ENCODE measurements around the gene AKIRIN2. TPM values are rescaled to one million over a fixed set of nuclear protein-coding genes. Genes with fewer than 3 reads are reported as not detected.
"Not testable (repeated sequence)": the region's sequence is repeated elsewhere in the genome, so short reads cannot be mapped to it uniquely, and the experiment has no call there.

Gene AKIRIN2
- polyA plus RNA-seq, 3 donors, result 10.1 to 45.3 (median 30.6) TPM

DNA sequence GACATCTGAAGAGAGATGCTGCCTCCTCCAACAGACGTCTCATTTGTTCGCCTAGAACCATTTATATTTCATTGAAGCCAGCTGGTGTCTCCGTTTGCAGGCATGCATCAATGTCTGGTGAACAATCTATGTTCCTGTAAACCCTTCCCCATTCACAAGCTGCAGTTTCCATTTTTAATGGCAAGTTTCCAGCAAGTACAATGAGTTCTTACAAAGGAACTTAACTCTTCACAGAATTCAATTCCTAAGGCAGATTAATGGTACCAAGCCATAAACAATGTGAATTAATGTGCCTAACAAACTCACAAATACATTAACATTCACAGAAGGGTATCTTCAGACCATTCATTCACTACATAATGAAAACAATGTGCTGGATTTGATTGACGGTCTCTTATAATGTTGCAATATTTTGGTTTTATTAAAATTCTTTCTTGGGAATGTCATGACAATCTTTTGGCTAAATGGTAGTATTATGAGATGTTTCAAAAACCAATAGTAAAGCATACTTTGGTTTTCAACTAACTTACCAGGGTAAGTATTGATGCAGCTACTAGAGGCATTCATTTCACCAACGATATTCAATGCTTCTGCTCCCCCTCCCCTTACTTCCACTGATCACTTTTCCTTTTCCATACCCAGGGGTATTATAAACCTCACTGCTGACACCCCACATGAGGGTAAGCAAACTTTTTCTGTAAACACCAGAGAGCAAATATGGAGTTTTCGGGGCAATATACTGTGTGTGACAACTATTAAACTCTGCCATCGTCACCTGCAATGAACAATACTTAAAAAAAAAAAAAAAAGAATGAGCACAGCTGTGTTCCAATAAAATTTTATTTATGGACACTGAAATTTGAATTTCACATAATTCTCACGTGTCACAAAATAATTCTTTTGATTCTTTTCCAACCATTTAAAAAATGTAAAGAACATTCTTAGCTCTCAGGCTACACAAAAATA, 4.2 kb downstream of the AKIRIN2 start:
- H3K27ac ChIP-seq (ENCODE audit: low read depth, low read length), result no peak overlapping the region

DNA sequence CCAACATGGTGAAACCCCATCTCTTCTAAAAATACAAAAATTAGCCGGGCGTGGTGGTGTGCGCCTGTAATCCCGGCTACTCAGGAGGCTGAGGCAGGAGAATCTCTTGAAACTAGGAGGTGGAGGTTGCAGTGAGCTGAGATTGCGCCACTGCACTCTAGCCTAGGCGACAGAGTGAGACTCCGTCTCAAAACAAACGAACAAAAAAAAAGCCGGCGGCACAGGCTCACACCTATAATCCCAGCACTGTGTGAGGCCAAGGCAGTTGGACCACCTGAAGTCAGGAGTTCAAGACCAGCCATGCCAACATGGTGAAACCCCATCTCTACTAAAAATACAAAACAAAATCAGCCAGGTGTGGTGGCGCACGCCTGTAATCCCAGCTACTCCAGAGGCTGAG, 5.2 kb downstream of the AKIRIN2 start:
- 91 to 93% (median 91%) methylated on average over 12 of the region's 12 CpGs for WGBS, 3 donors
- H3K27ac ChIP-seq (ENCODE audit: low read depth, low read length), result peak overlapping the region; percentile 73

More for the DNA sequence above, 4.2 kb downstream of the AKIRIN2 start:
- 31 to 39% (median 35%) methylated on average over 8 of the region's 8 CpGs for WGBS, 3 donors

DNA sequence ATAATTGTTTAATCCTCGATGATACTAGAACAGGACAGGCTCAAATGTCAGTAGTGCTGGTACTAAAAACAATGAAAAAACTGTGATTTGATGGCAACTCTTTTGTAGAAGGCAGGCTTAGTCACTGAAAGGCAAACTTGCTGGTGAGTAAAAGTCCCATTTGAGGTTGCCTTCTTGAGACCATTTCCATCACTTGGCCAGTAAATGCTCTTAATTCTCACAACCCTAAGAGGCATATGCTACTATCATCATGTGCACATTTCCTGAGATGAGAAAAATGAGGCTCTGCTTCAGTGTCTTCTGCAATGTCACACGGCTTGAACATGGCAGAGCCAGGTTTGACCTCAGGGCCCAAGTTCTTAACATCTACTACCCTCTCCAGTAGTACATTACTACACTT, 9.9 kb downstream of the AKIRIN2 start:
- WGBS, 3 donors, result 69 to 81% (median 70%) methylated on average over 2 of the region's 2 CpGs
- H3K27ac ChIP-seq (ENCODE audit: low read depth, low read length), result no peak overlapping the region

DNA sequence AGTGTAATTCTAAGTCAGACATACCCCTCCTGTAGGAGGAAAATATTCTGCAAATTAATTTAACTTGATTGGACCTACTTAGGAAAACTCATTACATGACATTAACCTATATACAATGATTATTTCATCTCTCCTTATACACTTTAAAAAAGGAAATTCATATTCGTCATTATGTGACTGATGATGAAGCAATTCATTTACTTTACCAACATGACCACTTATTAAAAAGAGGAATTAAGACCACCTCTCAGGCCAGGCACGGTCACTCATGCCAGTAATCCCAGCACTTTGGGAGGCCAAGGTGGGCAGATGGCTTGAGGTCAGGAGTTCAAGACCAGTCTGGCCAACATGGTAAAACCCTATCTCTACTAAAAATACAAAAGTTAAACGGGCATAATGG, 11.6 kb downstream of the AKIRIN2 start:
- H3K27ac ChIP-seq (ENCODE audit: low read depth, low read length), result no peak overlapping the region
- WGBS, 3 donors, result 68 to 93% (median 69%) methylated on average over 3 of the region's 3 CpGs

DNA sequence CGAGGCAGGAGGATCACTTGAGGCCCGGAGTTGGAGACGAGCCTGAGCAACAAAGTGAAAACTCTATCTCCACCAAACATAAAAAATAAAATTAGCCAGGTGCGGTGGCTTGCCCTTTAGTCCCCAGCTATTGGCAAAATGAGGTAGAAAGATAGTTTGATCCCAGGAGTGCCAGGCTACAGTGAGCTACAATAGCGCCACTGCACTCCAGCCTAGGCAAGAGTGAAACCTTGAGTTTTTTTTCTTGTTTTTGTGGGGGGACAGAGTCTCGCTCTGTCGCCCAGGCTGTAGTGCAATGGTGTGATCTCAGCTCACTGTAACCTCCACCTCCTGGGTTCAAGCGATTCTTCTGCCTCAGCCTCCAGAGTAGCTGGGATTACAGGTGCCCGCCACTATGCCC, 14.1 kb downstream of the AKIRIN2 start:
- not testable (repeated sequence) for H3K27ac ChIP-seq (ENCODE audit: low read depth, low read length)
- WGBS, 3 donors, result 92 to 96% (median 96%) methylated on average over 9 of the region's 9 CpGs

DNA sequence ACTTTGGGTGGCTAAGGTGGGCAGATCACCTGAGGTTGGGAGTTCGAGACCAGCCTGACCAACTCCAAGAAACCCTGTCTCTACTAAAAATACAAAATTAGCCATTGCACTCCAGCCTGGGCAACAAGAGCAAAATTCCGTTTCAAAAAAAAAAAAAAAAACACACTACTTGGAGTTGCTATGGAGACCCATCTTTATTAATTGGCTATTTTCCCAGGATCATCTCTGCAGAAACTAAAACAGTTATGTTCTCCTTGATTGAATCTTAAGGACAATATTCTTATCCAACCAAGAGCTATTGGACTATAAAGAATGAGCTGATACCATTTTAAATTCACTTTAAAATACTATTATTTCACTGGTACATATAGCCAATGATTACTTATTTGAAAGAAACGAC, 14.7 kb downstream of the AKIRIN2 start:
- 70 to 78% (median 78%) methylated on average over 3 of the region's 3 CpGs for WGBS, 3 donors
- no peak overlapping the region for H3K27ac ChIP-seq (ENCODE audit: low read depth, low read length)

DNA sequence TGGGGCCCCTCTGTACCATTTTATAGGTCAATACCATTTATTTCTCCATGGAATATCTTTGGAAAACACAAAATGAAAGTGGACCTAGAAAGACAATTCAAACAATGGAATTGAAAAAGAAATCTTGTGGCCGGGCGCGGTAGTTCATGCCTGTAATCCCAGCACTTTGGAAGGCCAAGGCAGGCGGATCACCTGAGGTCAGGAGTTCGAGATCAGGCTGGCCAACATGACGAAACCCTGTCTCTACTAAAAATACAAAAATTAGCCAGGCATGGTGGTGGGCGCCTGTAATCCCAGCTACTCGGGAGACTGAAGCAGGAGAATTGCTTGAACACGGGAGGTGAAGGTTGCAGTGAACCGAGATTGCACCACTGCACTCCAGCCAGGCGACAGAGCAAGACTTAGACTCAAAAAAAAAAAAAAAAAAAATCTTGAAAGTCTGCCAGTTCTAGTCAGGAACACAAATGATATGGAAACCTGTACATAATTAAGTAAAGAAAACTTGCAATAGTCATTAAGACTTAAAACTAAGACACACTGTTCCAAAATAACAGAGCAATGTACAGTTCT, 15.3 kb downstream of the AKIRIN2 start:
- WGBS, 3 donors, result 77 to 81% (median 80%) methylated on average over 11 of the region's 11 CpGs
- H3K27ac ChIP-seq (ENCODE audit: low read depth, low read length), result not testable (repeated sequence)

DNA sequence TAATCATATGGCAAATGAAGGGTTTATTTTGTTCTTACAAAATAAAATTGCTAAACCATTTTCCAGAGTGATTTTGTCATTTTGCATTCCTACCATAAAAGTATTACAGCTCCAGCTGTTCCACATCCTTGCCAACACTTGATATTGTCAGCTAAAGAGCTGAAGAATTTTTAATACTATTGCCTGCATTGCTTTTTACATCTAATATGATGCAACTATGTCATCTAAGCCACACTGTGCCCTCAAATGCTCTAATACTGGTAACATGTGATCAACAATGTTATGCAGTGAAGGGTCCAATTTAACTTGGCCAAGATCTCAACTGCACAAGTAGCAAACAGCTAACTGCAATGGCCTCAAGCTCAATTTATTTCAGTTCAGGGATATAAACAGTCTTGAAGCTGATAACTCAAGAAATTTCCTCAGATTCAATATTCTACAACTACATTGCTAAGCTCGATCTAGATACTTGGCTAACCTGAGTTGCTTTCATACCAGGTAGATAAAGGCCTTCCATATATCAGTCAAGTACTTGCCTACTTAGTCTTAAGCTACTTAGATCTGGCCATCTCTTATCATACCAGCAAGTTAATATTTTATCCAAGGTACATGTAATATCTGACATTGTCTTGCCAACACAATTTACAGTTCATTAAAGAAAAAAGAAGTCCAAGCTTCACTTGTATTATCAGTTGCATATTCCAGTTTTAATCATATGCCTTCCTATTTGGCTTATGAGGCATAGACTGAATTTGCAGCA, 17.0 kb downstream of the AKIRIN2 start:
- no peak overlapping the region for H3K27ac ChIP-seq (ENCODE audit: low read depth, low read length)
- 41 to 94% (median 92%) methylated on average over 1 of the region's 1 CpG for WGBS, 3 donors

DNA sequence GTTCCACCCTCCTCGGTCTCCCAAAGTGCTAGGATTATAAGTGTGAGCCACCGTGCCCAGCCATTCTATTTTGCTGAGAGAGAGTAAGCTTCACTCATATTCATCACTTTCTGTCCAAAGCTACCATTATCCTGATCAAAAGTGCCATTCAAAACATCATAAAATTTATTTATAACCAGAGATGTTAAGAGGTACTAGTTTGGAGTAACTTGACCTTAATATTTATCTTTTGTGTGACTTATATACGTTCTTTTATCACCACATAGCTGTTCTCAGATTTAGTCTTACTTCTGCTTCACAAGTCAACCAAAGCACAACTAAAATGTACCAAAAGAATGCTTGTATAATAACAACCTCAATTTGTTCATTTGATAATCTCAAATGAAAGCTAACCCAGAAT, 18.1 kb downstream of the AKIRIN2 start:
- H3K27ac ChIP-seq (ENCODE audit: low read depth, low read length), result no peak overlapping the region
- WGBS, 3 donors, result 80 to 89% (median 81%) methylated on average over 3 of the region's 3 CpGs

DNA sequence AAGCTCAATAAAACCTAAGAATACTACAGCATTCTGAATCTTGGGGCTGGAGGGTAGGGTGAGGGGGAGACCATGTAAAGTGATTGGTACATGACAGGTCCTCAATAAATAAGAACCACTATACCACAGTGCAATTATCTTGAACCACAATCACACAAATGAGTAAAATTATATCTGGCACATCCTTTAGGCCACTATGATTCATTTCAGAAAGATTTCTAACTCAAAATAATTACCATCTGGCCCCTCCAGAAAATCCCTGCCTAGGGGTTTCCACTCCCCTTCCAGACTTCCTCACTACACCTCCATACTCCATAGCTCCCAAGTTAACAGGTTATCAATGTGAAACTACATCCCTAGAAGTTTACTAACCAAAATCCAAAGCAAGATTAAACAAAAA, 19.7 kb downstream of the AKIRIN2 start:
- H3K27ac ChIP-seq (ENCODE audit: low read depth, low read length), result no peak overlapping the region

DNA sequence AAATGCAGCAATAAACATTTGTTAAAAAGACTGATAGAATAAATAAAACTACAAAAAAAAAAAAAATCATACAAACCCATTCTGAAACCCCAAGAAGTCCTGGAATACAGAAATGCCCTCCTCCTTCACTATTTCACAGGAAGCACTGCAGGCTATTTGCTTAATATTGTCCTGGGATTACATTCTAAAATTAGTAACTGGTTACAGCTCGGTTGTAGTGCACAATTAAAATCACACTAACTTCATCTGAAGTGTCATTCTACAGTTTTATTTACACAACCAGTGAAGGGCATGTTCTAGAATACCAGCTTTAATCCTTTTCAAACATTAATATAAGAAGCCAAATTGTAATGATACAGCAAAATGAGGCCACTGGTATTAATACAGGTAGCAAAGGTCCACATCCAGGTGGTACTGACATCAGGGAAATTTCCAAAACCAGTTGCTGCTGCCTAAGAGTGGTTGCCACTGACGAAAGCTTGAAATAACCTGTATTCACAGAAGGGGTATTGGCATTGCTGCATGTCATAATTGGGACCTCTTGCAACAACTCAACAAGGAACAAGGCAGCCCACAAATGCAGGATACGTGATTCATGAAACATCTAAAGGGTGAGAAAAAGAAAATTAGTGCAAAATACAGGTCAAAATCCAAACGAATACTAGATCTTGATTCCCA, 26.9 kb downstream of the AKIRIN2 start:
- WGBS, 3 donors, result 49 to 61% (median 54%) methylated on average over 4 of the region's 4 CpGs
- H3K27ac ChIP-seq (ENCODE audit: low read depth, low read length), result no peak overlapping the region

DNA sequence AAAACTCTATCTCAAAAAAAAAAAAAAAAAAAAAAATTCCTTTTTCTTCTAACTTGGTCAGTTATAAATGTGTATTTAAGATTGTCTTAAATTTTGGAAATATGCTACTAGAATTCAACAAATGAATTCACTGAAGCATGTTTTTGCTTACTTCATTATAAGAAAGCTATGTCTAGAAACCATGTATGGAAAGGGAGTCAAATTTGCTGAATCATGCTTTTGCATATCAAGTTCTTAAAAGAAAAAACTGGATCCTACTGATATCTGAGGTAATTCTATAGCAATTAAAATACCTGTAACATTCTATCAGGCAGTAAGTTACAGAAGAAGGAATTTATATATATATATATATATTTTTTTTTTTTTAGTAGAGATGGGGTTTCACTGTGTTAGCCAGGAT, 27.7 kb downstream of the AKIRIN2 start:
- H3K27ac ChIP-seq (ENCODE audit: low read depth, low read length), result no peak overlapping the region

DNA sequence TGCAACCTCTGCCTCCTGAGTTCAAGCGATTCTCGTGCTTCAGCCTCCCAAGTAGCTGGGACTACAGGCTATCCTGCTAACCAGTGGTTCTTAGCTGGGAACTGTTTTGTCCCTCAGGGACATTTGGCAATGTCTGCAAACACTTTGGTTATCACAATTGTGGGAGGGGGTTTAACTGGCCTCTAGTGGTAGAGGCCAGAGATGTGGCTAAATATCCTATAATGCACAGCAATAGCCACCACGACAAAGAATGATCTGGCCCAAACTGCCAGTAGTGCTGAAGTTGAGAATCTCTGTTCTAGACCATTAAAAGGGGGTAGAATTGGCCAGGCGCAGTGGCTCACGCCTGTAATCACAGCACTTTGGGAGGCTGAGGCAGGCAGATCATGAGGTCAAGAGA, 28.8 kb downstream of the AKIRIN2 start:
- 95 to 96% (median 96%) methylated on average over 5 of the region's 5 CpGs for WGBS, 3 donors
- no peak overlapping the region for H3K27ac ChIP-seq (ENCODE audit: low read depth, low read length)

DNA sequence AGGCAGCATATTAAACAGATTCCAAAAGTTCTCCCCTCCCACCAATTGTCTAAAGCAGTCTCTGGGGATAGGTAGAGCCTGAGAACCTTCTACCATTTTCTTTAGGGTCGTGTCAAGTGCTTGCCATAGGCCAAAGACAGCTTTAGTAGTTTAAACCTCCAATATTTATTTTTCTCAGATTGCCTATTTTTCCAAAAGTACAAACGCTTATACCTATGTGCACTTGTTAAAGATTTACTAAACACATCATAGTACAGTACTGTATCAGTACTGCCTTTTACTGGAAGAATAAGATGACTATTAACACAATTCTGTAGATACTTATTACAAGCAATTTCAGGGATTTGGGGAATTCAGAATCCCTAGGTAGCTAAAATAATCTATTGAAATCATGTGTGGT, 29.4 kb downstream of the AKIRIN2 start:
- WGBS, 3 donors, result 71 to 95% (median 92%) methylated on average over 2 of the region's 2 CpGs
- H3K27ac ChIP-seq (ENCODE audit: low read depth, low read length), result no peak overlapping the region

DNA sequence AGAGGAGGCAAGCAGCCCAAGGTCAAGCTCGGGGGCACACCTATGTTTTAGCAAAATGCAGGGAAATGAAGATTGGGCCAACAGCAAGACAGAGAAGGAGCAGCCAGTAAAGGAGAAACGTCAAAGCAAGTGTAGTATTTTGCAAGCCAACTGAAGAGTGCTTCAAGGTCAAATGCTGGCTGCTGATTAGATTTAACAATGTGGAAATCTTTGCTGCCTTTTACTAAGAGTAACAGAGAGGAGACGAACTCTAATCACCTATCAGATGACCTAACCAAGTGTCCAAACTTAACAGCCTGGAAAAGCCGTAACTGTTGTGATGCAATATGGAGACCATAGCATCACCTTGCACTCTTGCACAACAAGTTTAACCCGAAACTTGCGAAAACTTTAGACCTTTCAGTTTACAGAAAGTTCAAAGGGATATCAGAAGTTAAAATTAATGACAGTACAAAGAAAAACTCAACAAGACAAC, 30.4 kb downstream of the AKIRIN2 start:
- no peak overlapping the region for H3K27ac ChIP-seq (ENCODE audit: low read depth, low read length)
- 55 to 61% (median 57%) methylated on average over 6 of the region's 6 CpGs for WGBS, 3 donors

DNA sequence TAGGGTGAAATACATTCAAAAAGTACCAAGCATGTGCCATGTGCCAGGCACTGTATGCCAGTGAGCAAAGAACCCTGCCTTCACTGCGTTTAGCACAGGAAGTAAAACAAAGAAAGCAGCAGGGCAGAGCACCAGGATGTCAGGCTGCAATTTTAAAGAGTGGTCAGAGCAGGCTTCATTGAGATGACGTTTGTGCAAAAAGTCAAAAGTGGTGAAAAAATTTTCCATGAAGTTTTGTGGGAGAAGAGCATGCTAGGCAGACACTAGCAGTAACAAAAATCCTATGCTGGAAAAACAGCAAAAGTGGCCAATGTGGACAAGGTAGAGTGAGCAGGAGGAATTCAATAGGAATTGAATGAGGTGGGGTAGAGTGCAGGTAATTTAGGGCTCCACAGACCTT, 31.3 kb downstream of the AKIRIN2 start:
- no peak overlapping the region for H3K27ac ChIP-seq (ENCODE audit: low read depth, low read length)
- WGBS, 3 donors, result 32 to 72% (median 41%) methylated on average over 2 of the region's 2 CpGs

DNA sequence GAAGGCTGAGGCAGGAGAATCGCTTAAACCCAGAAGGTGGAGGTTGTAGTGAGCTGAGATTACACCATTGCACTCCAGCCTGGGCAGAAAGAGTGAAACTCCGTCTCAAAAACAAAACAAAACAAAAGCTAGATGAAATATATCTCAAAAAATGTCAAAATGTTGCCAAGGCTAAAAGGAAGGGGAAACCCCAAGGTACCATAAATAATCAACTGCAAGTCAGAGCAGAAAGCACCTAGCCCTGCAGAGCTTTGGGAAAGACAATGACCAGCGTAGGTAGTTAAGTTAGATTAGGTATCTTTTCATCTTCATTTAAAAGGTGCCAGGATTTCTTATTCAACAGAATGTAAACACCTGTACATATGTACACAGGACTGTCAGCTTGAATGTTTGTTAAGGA, 33.0 kb downstream of the AKIRIN2 start:
- WGBS, 3 donors, result 61 to 81% (median 74%) methylated on average over 3 of the region's 3 CpGs

DNA sequence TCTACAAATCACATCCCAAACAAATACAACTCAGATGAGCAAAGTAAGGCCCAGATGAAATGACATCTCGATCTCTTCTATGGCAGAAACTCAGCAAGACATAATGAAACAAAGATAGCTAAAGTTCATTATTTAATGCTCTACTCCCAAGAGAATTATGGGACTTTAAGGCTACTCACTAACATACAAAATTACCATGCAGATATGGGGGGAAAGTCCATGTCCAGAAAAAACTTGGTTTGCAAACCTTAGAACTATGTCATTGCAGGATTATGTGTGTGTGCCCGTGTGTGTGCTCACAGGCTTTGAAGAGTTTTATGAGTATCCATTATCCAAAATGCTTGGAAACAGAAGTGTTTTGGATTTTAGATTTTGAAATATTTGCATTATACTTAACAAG, 34.0 kb downstream of the AKIRIN2 start:
- 85 to 95% (median 90%) methylated on average over 2 of the region's 2 CpGs for WGBS, 3 donors
- no peak overlapping the region for H3K27ac ChIP-seq (ENCODE audit: low read depth, low read length)

More for the DNA sequence above, 33.0 kb downstream of the AKIRIN2 start:
- H3K27ac ChIP-seq (ENCODE audit: low read depth, low read length), result no peak overlapping the region

DNA sequence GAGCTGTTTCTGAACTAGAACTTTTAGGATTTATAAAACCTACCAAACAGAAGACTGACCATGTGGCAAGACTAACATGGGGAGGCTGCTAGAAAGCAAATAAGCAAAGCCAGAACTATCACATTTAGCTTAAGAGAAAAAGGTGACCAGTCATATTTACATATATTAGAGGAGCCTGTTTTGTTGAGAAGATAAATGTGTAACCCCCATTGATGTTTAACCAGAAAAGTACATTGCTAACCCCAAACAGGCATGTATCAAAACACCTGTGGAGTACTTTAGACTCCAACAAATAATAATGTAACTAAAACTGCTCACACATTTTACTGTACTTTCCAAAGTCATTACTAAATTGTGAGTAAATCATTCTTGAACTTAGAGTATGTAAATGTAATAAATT, 35.0 kb downstream of the AKIRIN2 start:
- no peak overlapping the region for H3K27ac ChIP-seq (ENCODE audit: low read depth, low read length)
